CD4-positive, alpha-beta T cell treated with Interferon alpha-2 for 1 hour (primary cell): Measurements from ENCODE around the gene SUPT6H.
"Not testable (repeated sequence)": the region's sequence is repeated elsewhere in the genome, so short reads cannot be mapped to it uniquely, and the experiment has no call there.

Experiments used
- DNase-seq, 2 donors: peaks; one replicate each; pipeline ENCODE4 v3.0.0-alpha.2; 2020 to 2022

Gene SUPT6H

DNA sequence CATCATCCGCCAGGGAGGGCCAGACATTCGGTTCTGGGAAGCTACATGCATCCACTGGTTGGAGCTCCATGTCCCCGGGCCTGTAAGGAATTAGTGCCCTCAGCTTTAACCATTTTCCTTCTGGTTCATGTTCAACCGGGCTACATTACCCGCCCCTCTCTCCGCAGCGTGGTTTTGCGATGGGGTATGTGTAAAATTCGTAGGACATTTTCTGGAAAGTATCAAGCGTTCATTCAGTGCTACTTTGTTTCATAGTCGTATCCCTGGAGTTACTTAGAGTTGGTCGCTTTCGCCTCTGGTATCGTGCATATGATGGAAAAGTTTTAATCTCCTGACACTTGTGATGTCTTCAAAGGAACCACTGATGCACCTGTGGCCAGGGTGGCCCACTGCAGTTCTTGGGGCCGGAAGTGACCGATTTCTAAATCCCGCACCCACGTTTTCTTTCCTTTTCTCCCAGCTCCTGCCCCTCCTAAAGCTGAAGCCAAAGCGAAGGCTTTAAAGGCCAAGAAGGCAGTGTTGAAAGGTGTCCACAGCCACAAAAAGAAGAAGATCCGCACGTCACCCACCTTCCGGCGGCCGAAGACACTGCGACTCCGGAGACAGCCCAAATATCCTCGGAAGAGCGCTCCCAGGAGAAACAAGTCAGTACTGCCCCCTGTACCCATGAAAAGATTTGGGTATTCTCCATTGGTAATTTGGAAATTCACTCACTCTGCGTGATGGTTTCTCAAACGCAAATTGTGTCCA, 58.4 kb downstream of the SUPT6H start:
- DNase-seq: peak in 1 of 2 donors; percentile 44

DNA sequence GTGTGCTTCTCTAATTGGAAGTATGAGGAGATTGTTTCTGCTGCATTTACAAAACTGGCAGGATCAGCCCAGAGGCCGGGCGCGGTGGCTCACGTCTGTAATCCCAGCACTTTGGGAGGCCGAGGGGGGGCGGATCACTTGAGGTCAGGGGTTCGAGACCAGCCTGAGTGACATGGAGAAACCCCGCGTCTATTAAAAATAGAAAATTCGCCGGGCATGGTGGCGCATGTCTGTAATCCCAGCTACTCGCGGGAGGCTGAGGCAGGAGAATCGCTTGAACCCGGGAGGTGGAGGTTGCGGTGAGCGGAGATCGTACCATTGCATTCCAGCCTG, 59.0 kb downstream of the SUPT6H start:
- DNase-seq: not testable (repeated sequence)

DNA sequence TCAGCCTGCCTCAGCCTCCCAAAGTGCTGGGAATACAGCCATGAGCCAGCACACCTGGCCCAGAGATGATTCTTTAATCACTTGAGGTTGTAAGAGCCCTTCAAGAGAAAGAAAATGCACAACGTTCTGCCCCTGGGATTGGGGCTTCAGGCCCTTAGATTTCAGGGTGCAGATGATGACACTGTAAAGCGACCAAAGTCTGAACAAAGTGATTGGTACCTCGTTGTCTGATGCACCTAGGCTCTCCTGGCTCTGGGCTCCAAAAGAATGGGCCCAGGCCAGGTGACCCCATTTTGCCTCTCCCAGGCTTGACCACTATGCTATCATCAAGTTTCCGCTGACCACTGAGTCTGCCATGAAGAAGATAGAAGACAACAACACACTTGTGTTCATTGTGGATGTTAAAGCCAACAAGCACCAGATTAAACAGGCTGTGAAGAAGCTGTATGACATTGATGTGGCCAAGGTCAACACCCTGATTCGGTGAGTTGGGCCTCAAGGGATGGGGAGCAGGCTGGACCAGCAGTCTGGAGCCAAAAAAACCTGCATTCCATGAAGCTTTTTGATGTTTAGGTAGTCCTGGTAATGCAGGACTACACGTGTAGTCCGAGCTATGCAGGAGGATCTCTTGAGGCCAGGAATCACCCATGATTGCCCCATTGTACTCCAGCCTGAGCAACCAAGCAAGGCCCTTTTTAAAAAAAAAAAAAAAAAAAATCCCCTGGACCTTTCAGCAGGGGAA, 60.6 kb downstream of the SUPT6H start:
- no peak for DNase-seq

DNA sequence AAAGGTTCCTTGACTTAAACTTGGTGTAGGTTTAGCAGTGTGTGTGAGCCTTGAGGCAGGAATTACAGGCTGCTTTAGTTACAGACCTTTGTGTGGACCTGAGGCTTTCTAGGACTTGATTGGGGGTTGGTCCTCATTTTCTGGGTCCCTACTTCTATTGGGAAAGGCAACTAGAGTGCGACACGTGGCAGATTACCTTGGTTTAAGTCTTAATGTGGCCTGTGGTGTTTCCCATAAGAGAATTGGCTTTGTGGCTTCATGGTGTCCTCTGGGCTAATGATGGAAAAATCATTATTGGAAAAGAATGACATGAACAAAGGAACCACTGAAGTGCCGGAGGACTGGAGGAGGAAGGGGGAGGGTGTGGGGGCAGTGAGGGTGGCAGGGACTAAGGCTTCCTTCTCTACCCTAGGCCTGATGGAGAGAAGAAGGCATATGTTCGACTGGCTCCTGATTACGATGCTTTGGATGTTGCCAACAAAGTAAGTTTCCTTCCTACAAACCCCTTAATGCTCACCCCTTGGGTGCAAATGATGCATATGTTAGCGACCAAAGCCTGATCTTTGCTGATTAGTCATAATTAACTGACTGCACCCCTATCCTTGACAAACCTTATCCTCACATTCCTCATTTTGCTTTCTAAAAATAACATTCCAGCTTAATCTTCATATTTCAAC, 61.3 kb downstream of the SUPT6H start:
- no peak for DNase-seq

DNA sequence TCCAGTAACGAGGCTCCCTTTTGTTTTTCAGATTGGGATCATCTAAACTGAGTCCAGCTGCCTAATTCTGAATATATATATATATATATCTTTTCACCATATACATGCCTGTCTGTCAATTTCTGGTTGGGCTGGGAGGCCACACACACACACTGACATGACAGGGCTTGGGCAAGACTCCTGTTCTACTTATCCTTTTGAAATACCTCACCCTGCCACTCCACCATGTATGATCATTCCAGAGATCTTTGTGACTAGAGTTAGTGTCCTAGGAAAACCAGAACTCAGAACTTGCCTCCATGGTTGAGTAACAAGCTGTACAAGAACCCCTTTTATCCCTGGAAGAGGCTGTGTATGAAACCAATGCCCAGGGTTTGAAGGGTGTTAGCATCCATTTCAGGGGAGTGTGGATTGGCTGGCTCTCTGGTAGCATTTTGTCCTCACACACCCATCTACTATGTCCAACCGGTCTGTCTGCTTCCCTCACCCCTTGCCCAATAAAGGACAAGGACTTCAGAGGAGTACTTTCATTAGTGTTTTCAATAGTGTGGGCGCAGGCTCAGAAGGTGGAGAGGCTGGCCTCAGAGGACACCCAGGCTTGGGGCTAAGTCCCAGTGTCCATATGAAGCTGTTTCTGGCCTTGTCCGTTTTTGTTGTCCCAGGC, 62.0 kb downstream of the SUPT6H start:
- not testable (repeated sequence) for DNase-seq

DNA sequence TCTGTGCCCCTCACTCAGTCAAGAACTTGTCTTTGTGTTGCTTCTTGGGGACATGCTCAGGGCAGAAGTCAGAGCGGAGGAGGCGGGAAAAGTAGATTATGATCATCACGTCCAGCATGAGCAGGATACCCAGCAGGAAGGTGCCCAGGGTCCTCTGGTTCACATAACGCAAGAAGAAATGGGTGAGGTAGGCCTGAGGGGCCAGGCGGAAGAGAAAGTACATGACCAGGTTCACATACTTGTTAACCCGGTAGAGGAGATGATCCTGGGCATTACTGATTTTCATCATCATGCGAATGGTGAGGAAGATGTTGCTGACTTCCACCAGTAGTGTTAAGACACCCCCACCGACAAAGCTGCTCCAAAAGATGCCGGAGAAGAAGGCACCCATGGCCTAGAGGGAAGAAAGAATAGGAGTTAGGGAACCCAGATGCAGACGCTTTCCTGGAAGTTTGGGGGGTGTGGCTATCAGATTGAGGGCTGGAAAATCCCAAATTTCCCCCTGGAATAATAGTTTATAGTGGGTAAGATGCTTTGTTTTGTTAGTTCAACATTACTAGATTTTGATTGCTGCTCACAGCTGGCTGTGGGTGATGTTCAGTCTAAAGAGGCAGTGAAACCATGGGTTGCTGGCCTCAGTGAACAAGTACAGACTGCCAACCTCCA, 62.6 kb downstream of the SUPT6H start:
- no peak for DNase-seq

DNA sequence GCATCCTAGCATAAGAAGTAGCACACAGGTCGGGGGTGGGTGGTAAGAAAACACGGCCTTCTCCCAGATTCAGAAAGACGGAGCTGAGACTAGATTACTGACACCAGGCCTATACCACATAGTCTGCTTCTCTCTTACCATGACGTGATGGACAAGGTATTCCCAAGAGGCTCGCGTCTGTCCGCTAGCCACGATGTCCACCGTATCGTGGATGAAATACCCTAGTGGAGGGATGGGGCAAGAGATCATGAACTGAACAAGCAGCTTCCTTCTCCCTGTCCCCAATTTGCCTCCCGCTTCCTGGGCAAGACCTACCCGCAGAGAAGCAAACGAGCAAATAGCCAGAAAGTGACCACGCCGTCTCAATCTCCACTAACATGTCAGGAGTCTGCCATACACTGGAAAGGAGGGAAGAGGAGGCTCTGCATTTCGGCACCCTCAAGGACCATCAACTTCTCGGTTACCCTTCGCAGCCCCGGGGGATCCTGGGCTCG, 63.2 kb downstream of the SUPT6H start:
- DNase-seq: no peak

DNA sequence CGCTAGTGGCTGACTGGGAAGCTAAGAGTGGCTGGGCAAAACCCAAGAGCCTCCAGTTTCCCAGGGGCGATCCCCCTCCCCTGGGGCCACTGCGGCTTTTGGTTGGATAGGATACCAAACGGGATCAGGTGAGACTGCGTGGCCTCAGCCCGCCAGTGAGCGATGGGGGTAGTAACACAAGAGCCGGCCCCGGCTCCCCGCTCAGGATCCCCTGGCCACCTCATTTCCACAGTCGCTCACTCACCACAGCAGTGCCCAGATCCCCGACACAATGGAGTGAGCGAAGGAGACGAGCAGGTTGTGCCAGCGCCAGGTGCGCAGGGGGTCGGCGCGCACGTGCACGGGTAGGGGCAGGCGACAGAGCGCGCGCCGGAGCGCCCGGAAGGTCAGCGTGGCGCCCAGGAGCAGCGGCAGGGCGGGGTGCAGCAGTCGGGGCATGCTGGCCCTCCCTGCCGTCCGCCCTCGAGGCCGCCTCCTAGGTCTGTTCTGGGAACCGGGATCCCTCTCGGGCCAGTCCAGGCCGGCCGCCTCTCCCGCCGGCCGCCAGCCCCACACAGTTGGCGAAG, 63.7 kb downstream of the SUPT6H start:
- no peak for DNase-seq

DNA sequence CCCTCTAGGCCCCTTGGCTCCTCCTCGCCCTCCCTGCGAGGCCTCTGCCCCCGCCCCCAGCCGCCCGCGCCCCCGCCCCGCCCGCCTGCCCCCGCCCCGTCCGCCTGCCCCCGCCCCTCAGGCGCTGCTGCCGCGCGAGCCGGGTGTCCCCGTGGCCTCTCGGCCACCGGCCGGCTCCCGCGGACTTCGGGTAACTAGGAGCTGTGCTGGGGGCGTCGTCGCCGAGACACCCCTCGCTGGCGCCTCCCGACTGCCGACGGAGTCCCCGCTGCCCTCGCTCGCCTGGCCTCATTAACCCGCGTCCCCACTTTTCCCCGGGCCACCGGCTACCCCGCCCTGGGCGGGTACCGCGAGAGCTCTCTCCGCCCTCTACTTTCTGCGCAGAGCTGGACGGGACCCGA, 64.2 kb downstream of the SUPT6H start, which contains the start of gene TLCD1:
TSS of gene TLCD1 (minus strand) at position 8 of the 401 bp plus-strand sequence. CDS start 136 bp downstream, outside the sequence.
- peak; percentile 56 to 75 for DNase-seq

DNA sequence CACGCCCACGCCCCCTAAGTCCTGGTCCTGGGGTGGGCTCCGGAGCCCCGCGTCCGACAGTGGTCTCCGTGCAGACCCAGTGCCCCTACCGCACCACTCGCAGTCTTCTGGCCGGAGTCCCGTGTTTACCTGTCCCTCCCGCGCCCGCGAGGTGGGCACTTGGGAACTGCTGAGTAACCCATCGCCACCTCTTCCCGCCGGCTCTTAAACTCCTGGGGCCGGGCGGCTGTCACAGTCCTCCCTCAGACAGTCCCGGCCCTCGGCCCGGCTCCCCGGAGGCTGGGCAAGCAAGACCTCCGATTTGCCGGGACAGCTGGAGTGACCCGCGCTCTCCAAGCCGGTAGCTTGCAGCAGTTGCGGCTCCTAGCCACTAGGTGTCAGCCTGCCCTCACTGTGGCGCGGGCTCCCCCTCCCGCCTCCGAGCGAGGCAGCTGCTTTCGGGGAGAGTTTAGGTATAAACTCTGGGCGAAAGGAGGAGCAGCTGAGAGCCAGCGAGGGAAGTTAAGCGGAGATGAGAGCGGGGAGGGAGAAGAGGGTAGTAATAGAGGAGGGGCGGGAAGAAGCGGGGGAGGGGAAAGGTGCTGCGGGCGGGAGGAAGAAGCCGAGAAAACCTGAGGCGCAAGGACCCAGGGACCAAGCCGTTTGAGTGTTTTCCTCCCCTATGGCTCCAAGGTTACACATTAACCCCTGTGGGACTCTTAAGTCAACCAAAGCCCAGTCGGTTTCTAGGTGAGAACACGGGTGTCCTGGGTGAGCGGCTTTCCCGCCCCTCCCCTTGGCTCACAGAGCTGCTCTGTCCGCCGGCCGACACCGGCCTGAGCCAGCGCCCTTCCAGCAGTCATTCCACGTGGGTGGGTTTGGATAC, 64.9 kb downstream of the SUPT6H start:
- DNase-seq: peak; percentile 88 to 93

DNA sequence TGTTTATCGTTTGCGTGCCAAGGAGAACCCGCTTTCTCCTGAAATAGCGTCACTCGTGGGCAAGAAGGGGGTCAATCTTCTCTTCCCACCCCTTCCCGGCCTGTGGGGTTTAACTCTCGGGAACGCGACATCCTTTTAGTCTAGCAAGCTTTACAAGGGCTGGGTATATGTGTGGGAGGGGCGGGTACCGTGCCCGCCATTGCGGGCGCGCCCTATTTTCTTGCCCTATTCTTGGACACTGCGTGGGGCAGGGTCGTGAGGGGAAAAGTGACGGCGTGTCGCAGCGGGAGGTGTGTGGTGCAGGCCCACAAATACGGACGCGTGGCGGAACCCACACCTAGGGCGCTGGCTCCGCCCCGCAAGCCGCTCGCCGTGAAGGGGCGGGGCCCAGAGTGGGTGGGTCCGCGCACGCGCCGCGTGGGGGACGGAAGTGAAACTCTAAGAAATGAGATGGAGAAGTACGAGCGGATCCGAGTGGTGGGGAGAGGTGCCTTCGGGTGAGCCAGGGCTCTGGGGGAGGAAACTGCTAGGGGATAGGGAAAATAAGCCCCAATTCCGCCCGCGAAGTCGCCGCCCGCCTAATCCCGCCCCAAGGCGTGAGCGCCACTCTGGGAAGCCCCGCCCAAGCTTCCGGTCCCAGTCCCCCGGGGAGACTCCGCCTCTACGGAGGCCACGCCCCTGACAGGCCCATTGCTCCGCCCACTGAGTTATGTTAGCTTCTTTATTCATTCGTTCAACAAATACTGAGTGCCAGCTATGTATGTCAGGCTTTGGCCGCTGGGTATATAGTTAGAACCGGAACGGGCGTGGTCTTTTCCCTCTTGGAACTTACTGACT, 66.6 kb downstream of the SUPT6H start, which contains the start of gene NEK8:
TSS of gene NEK8 (plus strand) at position 425 of the 837 bp plus-strand sequence. CDS start at position 451, 26 bp downstream.
- DNase-seq: peak; percentile 95 to 97

DNA sequence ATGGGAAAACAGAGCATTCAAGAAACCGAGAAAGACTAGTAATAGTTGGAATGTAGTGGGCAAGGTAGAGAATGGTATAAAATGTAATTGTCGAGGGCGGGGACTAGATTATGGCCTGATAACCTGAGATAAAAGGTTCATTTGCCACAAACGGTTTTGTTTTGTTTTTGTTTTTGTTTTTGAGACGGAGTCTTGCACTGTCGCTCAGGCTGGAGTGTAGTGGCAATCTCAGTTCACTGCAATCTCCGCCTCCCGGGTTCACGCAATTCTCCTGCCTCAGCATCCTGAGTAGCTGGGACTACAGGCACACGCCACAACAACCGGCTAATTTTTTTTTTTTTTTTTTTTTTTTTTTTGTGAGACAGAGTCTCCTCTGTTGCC, 67.9 kb downstream of the SUPT6H start:
- DNase-seq: no peak

DNA sequence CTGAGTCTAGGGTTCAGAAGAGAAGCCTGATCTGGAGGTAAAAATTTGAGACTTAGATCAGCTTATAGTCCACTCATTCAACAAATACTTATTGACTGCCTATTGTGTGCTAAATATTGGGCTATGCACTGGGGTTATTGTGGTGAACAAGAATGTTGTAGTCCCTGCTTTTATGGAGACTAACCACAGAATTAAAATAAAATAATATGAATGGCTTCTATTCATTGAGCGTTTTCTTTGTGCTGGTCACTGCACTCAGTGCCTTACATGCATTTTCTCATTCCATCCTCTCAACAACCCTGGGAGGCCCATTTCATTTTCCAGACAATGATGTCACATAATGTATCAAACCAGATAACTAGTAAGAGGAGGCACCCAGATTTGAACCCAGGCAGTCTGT, 71.3 kb downstream of the SUPT6H start:
- DNase-seq: no peak

DNA sequence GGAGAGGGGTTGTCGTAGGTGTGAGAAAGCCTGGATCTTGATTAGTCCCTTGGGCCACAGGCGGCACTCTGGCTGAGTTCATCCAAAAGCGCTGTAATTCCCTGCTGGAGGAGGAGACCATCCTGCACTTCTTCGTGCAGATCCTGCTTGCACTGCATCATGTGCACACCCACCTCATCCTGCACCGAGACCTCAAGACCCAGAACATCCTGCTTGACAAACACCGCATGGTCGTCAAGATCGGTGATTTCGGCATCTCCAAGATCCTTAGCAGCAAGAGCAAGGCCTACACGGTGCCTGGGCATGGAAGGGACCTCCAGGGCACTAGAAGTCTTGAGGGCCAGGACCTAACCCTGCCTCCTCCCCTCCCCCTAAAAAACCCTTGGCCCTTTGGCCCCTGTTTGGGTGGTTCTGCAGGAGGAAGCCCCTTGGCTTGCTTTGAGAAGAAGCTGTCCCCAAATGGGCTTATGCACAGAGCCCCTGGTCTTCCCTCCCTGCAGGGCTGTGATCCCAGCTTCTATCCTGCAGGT, 72.8 kb downstream of the SUPT6H start:
- no peak for DNase-seq

DNA sequence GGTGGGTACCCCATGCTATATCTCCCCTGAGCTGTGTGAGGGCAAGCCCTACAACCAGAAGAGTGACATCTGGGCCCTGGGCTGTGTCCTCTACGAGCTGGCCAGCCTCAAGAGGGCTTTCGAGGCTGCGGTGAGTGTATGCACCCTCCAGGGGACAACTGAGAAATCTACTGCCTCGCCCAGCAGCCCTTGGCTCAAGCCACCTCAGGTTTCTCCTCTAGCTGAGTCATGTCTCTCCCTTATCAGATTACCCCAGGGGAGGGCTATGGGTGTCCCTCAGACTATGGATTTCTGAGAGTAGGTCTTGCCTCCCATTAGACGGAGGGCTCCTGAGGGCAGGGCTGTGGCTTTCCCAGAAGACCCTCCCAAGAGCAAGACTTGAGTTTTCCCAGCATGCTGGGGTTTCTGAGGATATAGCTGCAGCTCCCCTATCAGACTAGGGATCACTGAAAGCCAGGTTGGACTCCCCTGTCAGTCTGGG, 73.3 kb downstream of the SUPT6H start:
- no peak for DNase-seq

DNA sequence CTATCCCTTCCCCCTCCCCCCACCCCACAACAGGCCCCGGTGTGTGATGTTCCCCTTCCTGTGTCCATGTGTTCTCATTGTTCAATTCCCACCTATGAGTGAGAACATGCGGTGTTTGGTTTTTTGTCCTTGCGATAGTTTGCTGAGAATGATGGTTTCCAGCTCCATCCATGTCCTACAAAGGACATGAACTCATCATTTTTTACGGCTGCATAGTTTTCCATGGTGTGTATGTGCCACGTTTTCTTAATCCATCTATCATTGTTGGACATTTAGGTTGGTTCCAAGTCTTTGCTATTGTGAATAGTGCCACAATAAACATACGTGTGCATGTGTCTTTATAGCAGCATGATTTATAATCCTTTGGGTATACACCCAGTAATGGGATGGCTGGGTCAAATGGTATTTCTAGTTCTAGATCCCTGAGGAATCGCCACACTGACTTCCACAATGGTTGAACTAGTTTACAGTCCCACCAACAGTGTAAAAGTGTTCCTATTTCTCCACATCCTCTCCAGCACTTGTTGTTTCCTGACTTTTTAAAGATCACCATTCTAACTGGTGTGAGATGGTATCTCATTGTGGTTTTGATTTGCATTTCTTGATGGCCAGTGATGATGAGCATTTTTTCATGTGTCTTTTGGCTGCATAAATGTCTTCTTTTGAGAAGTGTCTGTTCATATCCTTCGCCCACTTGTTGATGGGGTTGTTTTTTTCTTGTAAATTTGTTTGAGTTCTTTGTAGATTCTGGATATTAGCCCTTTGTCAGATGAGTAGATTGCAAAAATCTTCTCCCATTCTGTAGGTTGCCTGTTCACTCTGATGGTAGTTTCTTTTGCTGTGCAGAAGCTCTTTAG, 74.1 kb downstream of the SUPT6H start:
- not testable (repeated sequence) for DNase-seq

DNA sequence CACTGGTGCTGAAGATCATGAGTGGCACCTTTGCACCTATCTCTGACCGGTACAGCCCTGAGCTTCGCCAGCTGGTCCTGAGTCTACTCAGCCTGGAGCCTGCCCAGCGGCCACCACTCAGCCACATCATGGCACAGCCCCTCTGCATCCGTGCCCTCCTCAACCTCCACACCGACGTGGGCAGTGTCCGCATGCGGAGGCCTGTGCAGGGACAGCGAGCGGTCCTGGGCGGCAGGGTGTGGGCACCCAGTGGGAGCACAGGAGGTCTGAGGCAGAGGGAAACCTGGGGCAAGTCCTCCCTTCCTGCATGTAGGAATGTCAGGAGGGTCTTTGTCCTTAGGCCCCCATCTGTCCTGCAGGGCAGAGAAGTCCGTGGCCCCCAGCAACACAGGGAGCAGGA, 75.3 kb downstream of the SUPT6H start:
- DNase-seq: no peak
